Measurements from ENCODE around the gene METAP1D. TPM values are rescaled to one million over a fixed set of nuclear protein-coding genes. Genes with fewer than 3 reads are reported as not detected.

Gene METAP1D
- total RNA-seq, 1 experiment from 2014 or later = 32.4 TPM

- no peak overlapping the region for H2AFZ ChIP-seq
- peaks cover 15% of the 10 kb centered on the region for H3K4me1 ChIP-seq (replicated peaks; ENCODE audit: insufficient read depth)
- H3K4me3 ChIP-seq = no peak overlapping the region
- no peak overlapping the region for H3K27ac ChIP-seq
- TF ChIP-seq CTCF (conservative IDR thresholded peaks at IDR 0.05) = no peak
- no peak for TF ChIP-seq EZH2 (IDR thresholded peaks at IDR 0.05; ENCODE audit: low read depth)
- no peaks in the 10 kb centered on the region for H3K27me3 ChIP-seq (ENCODE audit: insufficient read depth, low read depth)
- H3K79me2 ChIP-seq (ENCODE audit: low read depth) = no peaks in the 10 kb centered on the region
- H3K9me2 ChIP-seq (ENCODE audit: insufficient read depth) = no peaks in the 10 kb centered on the region
- no peaks in the 10 kb centered on the region for H4K20me1 ChIP-seq (ENCODE audit: insufficient read depth)
- DNase-seq = no peak
- no peaks in the 10 kb centered on the region for H3K36me3 ChIP-seq (ENCODE audit: low read depth)
- ChIA-PET POLR2A (ENCODE audit: unreplicated experiment) (no interaction called here), CTCF (no interaction called here)
- no peaks in the 10 kb centered on the region for H3K9me3 ChIP-seq (ENCODE audit: insufficient read depth, low read depth)
- BruUV-seq (replicated peaks) = no TSS peak
- no peak overlapping the region for H3K4me2 ChIP-seq
- intact Hi-C loops (cut with micrococcal nuclease; ENCODE audit: unreplicated experiment) = no loop called here
- H3F3A ChIP-seq (ENCODE audit: insufficient read depth, low read depth) = peaks cover 18% of the 10 kb centered on the region
These were observed 91.4 kb downstream of the METAP1D start for GRCh38 chr2:172091000-172091641.

- H2AFZ ChIP-seq = no peak overlapping the region
- H3K9me2 ChIP-seq (ENCODE audit: insufficient read depth) = no peaks in the 10 kb centered on the region
- peaks cover 21% of the 10 kb centered on the region for H3F3A ChIP-seq (ENCODE audit: insufficient read depth, low read depth)
- no peaks in the 10 kb centered on the region for H3K27me3 ChIP-seq (ENCODE audit: insufficient read depth, low read depth)
- H3K4me2 ChIP-seq = no peak overlapping the region
- POLR2A ChIA-PET (ENCODE audit: unreplicated experiment) = no interaction called here
- H4K20me1 ChIP-seq (ENCODE audit: insufficient read depth) = no peaks in the 10 kb centered on the region
- no peaks in the 10 kb centered on the region for H3K79me2 ChIP-seq (ENCODE audit: low read depth)
- DNase-seq = no peak
- peaks cover 17% of the 10 kb centered on the region for H3K4me1 ChIP-seq (replicated peaks; ENCODE audit: insufficient read depth)
- no TSS peak for BruUV-seq (replicated peaks)
- H3K9me3 ChIP-seq (ENCODE audit: insufficient read depth, low read depth) = no peaks in the 10 kb centered on the region
- H3K4me3 ChIP-seq = no peak overlapping the region
- H3K27ac ChIP-seq = no peak overlapping the region
- CTCF ChIA-PET = interaction anchor here (0.6 kb wide), 1 partner anchor 461 kb away, joined by 3 read pairs; no protein-coding TSS in a partner anchor
- intact Hi-C loops (cut with micrococcal nuclease; ENCODE audit: unreplicated experiment) = no loop called here
- H3K36me3 ChIP-seq (ENCODE audit: low read depth) = no peaks in the 10 kb centered on the region
- TF ChIP-seq CTCF (conservative IDR thresholded peaks at IDR 0.05) = no peak
- TF ChIP-seq EZH2 (IDR thresholded peaks at IDR 0.05; ENCODE audit: low read depth) = no peak
These were observed 92.2 kb downstream of the METAP1D start for GRCh38 chr2:172091761-172092566.

- Histone ChIP-seq H3K4me3 (no peak overlapping the region), H2AFZ (no peak overlapping the region), H3F3A (ENCODE audit: insufficient read depth, low read depth) (peaks cover 26% of the 10 kb centered on the region), H3K27ac (no peak overlapping the region), H3K79me2 (ENCODE audit: low read depth) (no peaks in the 10 kb centered on the region), H3K4me2 (no peak overlapping the region), H3K9me3 (ENCODE audit: insufficient read depth, low read depth) (no peaks in the 10 kb centered on the region), H4K20me1 (ENCODE audit: insufficient read depth) (no peaks in the 10 kb centered on the region), H3K4me1 (replicated peaks; ENCODE audit: insufficient read depth) (peaks cover 24% of the 10 kb centered on the region), H3K36me3 (ENCODE audit: low read depth) (no peaks in the 10 kb centered on the region), H3K27me3 (ENCODE audit: insufficient read depth, low read depth) (no peaks in the 10 kb centered on the region), H3K9me2 (ENCODE audit: insufficient read depth) (no peaks in the 10 kb centered on the region)
- CTCF ChIA-PET = interaction anchor here (0.6 kb wide), 1 partner anchor 35 kb away, joined by 3 read pairs; no protein-coding TSS in a partner anchor
- intact Hi-C loops (cut with micrococcal nuclease; ENCODE audit: unreplicated experiment) = no loop called here
- POLR2A ChIA-PET (ENCODE audit: unreplicated experiment) = no interaction called here
- DNase-seq = no peak
- BruUV-seq (replicated peaks) = no TSS peak
- TF ChIP-seq CTCF (conservative IDR thresholded peaks at IDR 0.05) = no peak
- TF ChIP-seq EZH2 (IDR thresholded peaks at IDR 0.05; ENCODE audit: low read depth) = no peak
These were observed 93.1 kb downstream of the METAP1D start for GRCh38 chr2:172092716-172093415.

Measured in PC-9 (cell line).